GM23338 (cell line): ENCODE data around the gene NAAA.

Experiments
- CREB1 ChIP-seq: fragments of 250-450 bp; sonication (Bioruptor Pico); IDR thresholded peaks from 2 replicates; pipeline ENCODE4 v1.5.0; 2020; ENCODE audit warnings: low read depth, mild to moderate bottlenecking, moderate library complexity
- CTCF ChIP-seq, 2 experiments: fragments of 200-600 bp in 1 of 2; sonication (generic) in 1 of 2; conservative IDR thresholded peaks; 2 replicates each; pipeline versions ENCODE4 v1.5.1 to v1.6.1; 2016 to 2017; ENCODE audit warnings: antibody characterized with exemption in 2 of 2, low read depth in 2 of 2, mild to moderate bottlenecking in 2 of 2, moderate library complexity in 1 of 2
- EZH2 ChIP-seq: fragments of 200-600 bp; sonication (generic); IDR thresholded peaks from one replicate; pipeline ENCODE4 v1.8.0; 2017; ENCODE audit warnings: antibody characterized with exemption, mild to moderate bottlenecking, low read depth; ENCODE audit not compliant: unreplicated experiment
- REST ChIP-seq: IDR thresholded peaks from one replicate; pipeline ENCODE4 v1.6.1; 2018; ENCODE audit warnings: antibody characterized with exemption; ENCODE audit not compliant: unreplicated experiment

- TF ChIP-seq CTCF (conservative IDR thresholded peaks at IDR 0.05; ENCODE audit: low read depth in 2 of 2) (no peak), EZH2 (no peak), REST (no peak), CREB1 (CRISPR knock-in tag) (no peak)
These were observed 60.5 kb downstream of the NAAA start for GRCh38 chr4:75880278-75880677.
